Measurements from ENCODE around the gene ZNF800. TPM values are rescaled to one million over a fixed set of nuclear protein-coding genes. Genes with fewer than 3 reads are reported as not detected.

ZNF800 gene
- total RNA-seq, 1 experiment from 2014 or later = 22.3 TPM

- no peak for DNase-seq (ENCODE audit: low read depth)
These were observed 1.5 kb downstream of the ZNF800 start for GRCh38 chr7:127390817-127391590.

- no peak for DNase-seq (ENCODE audit: low read depth)
These were observed 2.2 kb downstream of the ZNF800 start for GRCh38 chr7:127390186-127390816.

GRCh38 chr7:127389321-127389720 is 3.2 kb downstream of the ZNF800 start:
- no peak for DNase-seq (ENCODE audit: low read depth)

GRCh38 chr7:127387974-127388373 is 4.5 kb downstream of the ZNF800 start:
- DNase-seq (ENCODE audit: low read depth) = no peak

GRCh38 chr7:127383123-127383835 is 9.2 kb downstream of the ZNF800 start:
- peak; percentile 5 for DNase-seq (ENCODE audit: low read depth)

GRCh38 chr7:127382301-127383085 is 10.0 kb downstream of the ZNF800 start:
- no peak for DNase-seq (ENCODE audit: low read depth)

GRCh38 chr7:127380479-127380878 is 12.0 kb downstream of the ZNF800 start:
- no peak for DNase-seq (ENCODE audit: low read depth)

GRCh38 chr7:127379642-127380041 is 12.9 kb downstream of the ZNF800 start:
- DNase-seq (ENCODE audit: low read depth) = no peak

- DNase-seq (ENCODE audit: low read depth) = no peak
These were observed 14.0 kb downstream of the ZNF800 start for GRCh38 chr7:127378537-127378936.

GRCh38 chr7:127377425-127377824 is 15.1 kb downstream of the ZNF800 start:
- DNase-seq (ENCODE audit: low read depth) = no peak

- DNase-seq (ENCODE audit: low read depth) = no peak
These were observed 16.9 kb downstream of the ZNF800 start for GRCh38 chr7:127375631-127376030.

GRCh38 chr7:127367679-127368078 is 24.8 kb downstream of the ZNF800 start:
- DNase-seq (ENCODE audit: low read depth) = no peak

GRCh38 chr7:127366680-127367079 is 25.8 kb downstream of the ZNF800 start:
- DNase-seq (ENCODE audit: low read depth) = no peak

- no peak for DNase-seq (ENCODE audit: low read depth)
These were observed 26.6 kb downstream of the ZNF800 start for GRCh38 chr7:127365957-127366315.

GRCh38 chr7:127365164-127365956 is 27.1 kb downstream of the ZNF800 start:
- DNase-seq (ENCODE audit: low read depth) = no peak

GRCh38 chr7:127362364-127363027 is 30.0 kb downstream of the ZNF800 start:
- no peak for DNase-seq (ENCODE audit: low read depth)

GRCh38 chr7:127361736-127362135 is 30.8 kb downstream of the ZNF800 start:
- no peak for DNase-seq (ENCODE audit: low read depth)

- no peak for DNase-seq (ENCODE audit: low read depth)
These were observed 33.5 kb downstream of the ZNF800 start for GRCh38 chr7:127359011-127359410.

- no peak for DNase-seq (ENCODE audit: low read depth)
These were observed 38.6 kb downstream of the ZNF800 start for GRCh38 chr7:127353897-127354296.

GRCh38 chr7:127350586-127350985 is 41.9 kb downstream of the ZNF800 start:
- no peak for DNase-seq (ENCODE audit: low read depth)

GRCh38 chr7:127349881-127350280 is 42.6 kb downstream of the ZNF800 start:
- DNase-seq (ENCODE audit: low read depth) = no peak

All from Daoy (cell line).